Ovary (tissue), 9 donors: ENCODE results near the gene NEDD4. TPM values are rescaled to one million over a fixed set of nuclear protein-coding genes. Genes with fewer than 3 reads are reported as not detected.
"Not testable (repeated sequence)": the region's sequence is repeated elsewhere in the genome, so short reads cannot be mapped to it uniquely, and the experiment has no call there.

Experiments
- DNase-seq, 5 donors: peaks; one replicate each; pipeline ENCODE4 v3.0.0-alpha.2; 2019 to 2020
- H3K27ac ChIP-seq, 2 donors: fragments of 200-600 bp; one replicate each; pipeline versions ENCODE4 v1.5.1 to v1.8.0; 2019 to 2022
- H3K27me3 ChIP-seq: fragments of 200-600 bp; one replicate; pipeline ENCODE4 v1.8.0; 2022
- H3K36me3 ChIP-seq: fragments of 200-600 bp; sonication (generic); one replicate; pipeline ENCODE4 v1.5.1; 2019
- H3K4me1 ChIP-seq: one replicate; pipeline ENCODE4 v1.8.1; 2013; ENCODE audit warnings: mild to moderate bottlenecking, moderate library complexity; ENCODE audit not compliant: insufficient read depth
- H3K4me3 ChIP-seq: fragments of 200-600 bp; sonication (generic); one replicate; pipeline ENCODE4 v1.5.1; 2017
- H3K9me3 ChIP-seq, 2 donors: fragments of 200-600 bp in 1 of 2; sonication (generic) in 1 of 2; one replicate each; pipeline versions ENCODE4 v1.5.1 to v1.8.1; 2013 to 2019; ENCODE audit warnings: mild to moderate bottlenecking in 1 of 2, moderate library complexity in 1 of 2
- EP300 ChIP-seq: sonication (generic); formaldehyde crosslinking; IDR thresholded peaks from one replicate; pipeline ENCODE4 v1.6.1; 2017; ENCODE audit warnings: antibody characterized with exemption
- POLR2A ChIP-seq: fragments of 450-650 bp; IDR thresholded peaks from one replicate; pipeline ENCODE4 v1.6.1; 2017; ENCODE audit warnings: antibody characterized with exemption, mild to moderate bottlenecking, moderate library complexity
- WGBS, 3 donors: extraction: QIAGEN DNeasy Blood & Tissue Kit in 1 of 3; methylation state at CpG; one replicate each; pipeline versions ENCODE4 v1.1.5 to v1.1.7; 2013 to 2017; 5-methylcytosine and 5-hydroxymethylcytosine counted together
- intact Hi-C, 4 donors: fragments of 100-400 bp; cut with DNase I; formaldehyde crosslinking; loops; one replicate each; pipeline versions ENCODE4 v1.11.0 to v1.15.1; 2022 to 2023
- polyA plus RNA-seq, 2 donors: library from polyadenylated mRNA; stranded (reverse); fragments of 200-250 nt in 1 of 2; fragments of 350-450 nt in 1 of 2; fragmentation: Illumina TruSeq in 1 of 2; extraction: RNeasy Lipid Tissue Mini Kit (QIAGEN cat#74804) in 1 of 2; gene quantifications; one replicate each; pipeline ENCODE4 v1.2.3, GENCODE V29; 2013 to 2014
- total RNA-seq, 7 donors: library from RNA; depleted of rRNA in 2 of 7; stranded (reverse); fragments of >200 nt in 2 of 7; fragmentation: NEBNext Ultra II Directional in 3 of 7; extraction: Animal tissue kit (Norgen Biotek cat#: 25700) in 3 of 7; gene quantifications; one replicate each; pipeline versions ENCODE4 v1.1.0 to v1.2.4, GENCODE V29; 2016 to 2023
- TF ChIP-seq, protein P1 (sequence below), 3 donors: fragments of 450-650 bp in 2 of 3; fragments of 200-600 bp in 1 of 3; IDR thresholded peaks; one replicate each; pipeline versions ENCODE4 v1.5.1 to v1.8.0; 2016 to 2022; ENCODE audit warnings: antibody characterized with exemption in 3 of 3, mild to moderate bottlenecking in 1 of 3
- donor health status: DM: no; HTN: no; CAD: no; lungs with moderate emphysema.
- donor health status: DM: no; HTN: no; CAD: no.
- donor health status: Bipolar disorder and iron deficiency.
- donor health status: DM: yes; HTN: yes; CAD: no.
- donor health status: DM: no; HTN: no; CAD: no.
- donor health status: DM: yes; HTN: yes; CAD: no.

Gene NEDD4
- total and polyA plus RNA-seq, 9 donors: 3.8 to 12.6 (median 10.2) TPM

GRCh38 chr15:55824857-55825613, 168.4 kb downstream of the NEDD4 start:
- WGBS, 3 donors: 90 to 94% (median 93%) methylated on average over 4 of the region's 4 CpGs
- no peak for DNase-seq
- no peaks in the 10 kb centered on the region for H3K27me3 ChIP-seq
- TF ChIP-seq EP300 (no peak), POLR2A (no peak)
- TF ChIP-seq, protein P1, sequence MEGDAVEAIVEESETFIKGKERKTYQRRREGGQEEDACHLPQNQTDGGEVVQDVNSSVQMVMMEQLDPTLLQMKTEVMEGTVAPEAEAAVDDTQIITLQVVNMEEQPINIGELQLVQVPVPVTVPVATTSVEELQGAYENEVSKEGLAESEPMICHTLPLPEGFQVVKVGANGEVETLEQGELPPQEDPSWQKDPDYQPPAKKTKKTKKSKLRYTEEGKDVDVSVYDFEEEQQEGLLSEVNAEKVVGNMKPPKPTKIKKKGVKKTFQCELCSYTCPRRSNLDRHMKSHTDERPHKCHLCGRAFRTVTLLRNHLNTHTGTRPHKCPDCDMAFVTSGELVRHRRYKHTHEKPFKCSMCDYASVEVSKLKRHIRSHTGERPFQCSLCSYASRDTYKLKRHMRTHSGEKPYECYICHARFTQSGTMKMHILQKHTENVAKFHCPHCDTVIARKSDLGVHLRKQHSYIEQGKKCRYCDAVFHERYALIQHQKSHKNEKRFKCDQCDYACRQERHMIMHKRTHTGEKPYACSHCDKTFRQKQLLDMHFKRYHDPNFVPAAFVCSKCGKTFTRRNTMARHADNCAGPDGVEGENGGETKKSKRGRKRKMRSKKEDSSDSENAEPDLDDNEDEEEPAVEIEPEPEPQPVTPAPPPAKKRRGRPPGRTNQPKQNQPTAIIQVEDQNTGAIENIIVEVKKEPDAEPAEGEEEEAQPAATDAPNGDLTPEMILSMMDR (IDR thresholded peaks at IDR 0.05): no peak
- H3K36me3 ChIP-seq: no peaks in the 10 kb centered on the region
- no peak overlapping the region for H3K4me3 ChIP-seq
- no peak overlapping the region for H3K27ac ChIP-seq
- H3K4me1 ChIP-seq: no peaks in the 10 kb centered on the region
- intact Hi-C loops: no loop called here
- H3K9me3 ChIP-seq: no peaks in the 10 kb centered on the region

- DNase-seq: no peak
- Histone ChIP-seq H3K4me3 (no peak overlapping the region), H3K36me3 (no peaks in the 10 kb centered on the region), H3K9me3 (no peaks in the 10 kb centered on the region), H3K27me3 (no peaks in the 10 kb centered on the region), H3K27ac (no peak overlapping the region), H3K4me1 (no peaks in the 10 kb centered on the region)
- TF ChIP-seq POLR2A (no peak), EP300 (no peak)
- TF ChIP-seq, protein P1 (IDR thresholded peaks at IDR 0.05): no peak
- intact Hi-C loops: no loop called here
- WGBS, 3 donors: 22 to 39% (median 27%) methylated on average over 3 of the region's 3 CpGs
Observed at GRCh38 chr15:55823699-55824340, 169.6 kb downstream of the NEDD4 start.

GRCh38 chr15:55823191-55823670, 170.2 kb downstream of the NEDD4 start:
- H3K4me1 ChIP-seq: no peaks in the 10 kb centered on the region
- WGBS, 3 donors: 1 to 4% (median 4%) methylated on average over 3 of the region's 3 CpGs
- intact Hi-C loops: no loop called here
- H3K9me3 ChIP-seq: no peaks in the 10 kb centered on the region
- no peak for DNase-seq
- H3K27me3 ChIP-seq: no peaks in the 10 kb centered on the region
- TF ChIP-seq, protein P1 (IDR thresholded peaks at IDR 0.05): no peak
- TF ChIP-seq EP300: no peak
- no peak for TF ChIP-seq POLR2A
- no peak overlapping the region for H3K4me3 ChIP-seq
- H3K27ac ChIP-seq: no peak overlapping the region
- no peaks in the 10 kb centered on the region for H3K36me3 ChIP-seq

DNA sequence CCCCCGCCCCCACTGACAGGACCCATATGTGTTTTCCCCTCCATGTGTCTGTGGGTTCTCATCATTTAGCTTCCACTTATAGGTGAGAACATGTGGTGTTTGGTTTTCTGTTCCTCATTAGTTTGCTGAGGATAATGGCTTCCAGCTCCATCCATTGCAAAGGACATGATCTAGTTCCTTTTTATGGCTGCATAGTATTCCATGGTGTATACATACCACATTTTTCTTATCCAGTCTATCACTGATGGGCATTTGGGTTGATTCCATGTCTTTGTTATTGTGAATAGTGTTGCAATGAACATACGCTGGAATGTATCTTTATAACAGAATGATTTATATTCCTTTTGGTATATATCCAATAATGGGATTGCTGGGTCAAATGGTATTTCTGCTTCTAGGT, 171.7 kb downstream of the NEDD4 start:
- H3K9me3 ChIP-seq, H3K4me1 ChIP-seq, H3K4me3 ChIP-seq, H3K36me3 ChIP-seq, H3K27ac ChIP-seq, H3K27me3 ChIP-seq, DNase-seq, intact Hi-C loops: not testable (repeated sequence)
- 89 to 97% (median 92%) methylated on average over 2 of the region's 2 CpGs for WGBS, 3 donors

GRCh38 chr15:55820043-55820442, 173.4 kb downstream of the NEDD4 start:
- Histone ChIP-seq H3K27me3 (no peaks in the 10 kb centered on the region), H3K27ac (no peak overlapping the region), H3K4me3 (no peak overlapping the region), H3K4me1 (no peaks in the 10 kb centered on the region), H3K9me3 (no peaks in the 10 kb centered on the region), H3K36me3 (no peaks in the 10 kb centered on the region)
- no peak for DNase-seq
- no peak for TF ChIP-seq EP300
- TF ChIP-seq, protein P1 (IDR thresholded peaks at IDR 0.05): no peak
- no peak for TF ChIP-seq POLR2A
- WGBS, 3 donors: 67 to 73% (median 67%) methylated on average over 5 of the region's 5 CpGs
- intact Hi-C loops: no loop called here
